GM12801 (cell line): ENCODE results near the gene SLC15A1.

Experiments used
- CTCF ChIP-seq: IDR thresholded peaks from one replicate; pipeline ENCODE4 v1.5.1; 2011; ENCODE audit warnings: control low read depth; ENCODE audit not compliant: insufficient read length; ENCODE audit errors: extremely low read depth

The SLC15A1 gene

GRCh38 chr13:98649861-98650260 lies 102.6 kb downstream of the SLC15A1 start:
- TF ChIP-seq CTCF: no peak

DNA sequence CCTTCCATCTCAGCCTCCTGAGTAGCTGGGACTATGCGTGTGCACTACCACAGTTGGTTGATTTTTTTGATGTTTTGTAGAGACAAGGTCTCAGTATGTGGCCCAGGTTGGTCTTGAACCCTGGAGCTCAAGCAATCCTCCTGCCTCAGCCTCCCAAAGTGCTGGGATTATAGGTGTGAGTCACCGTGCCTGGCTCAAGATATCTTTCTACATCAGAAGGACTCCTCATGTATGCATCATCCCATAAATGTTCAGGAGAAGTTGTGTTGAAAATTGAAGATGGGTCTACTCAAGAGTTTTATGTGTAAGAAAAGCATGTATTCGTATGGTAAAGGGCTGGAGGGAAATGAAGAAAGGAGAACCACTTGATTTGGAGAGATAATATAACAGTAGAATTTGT lies 103.8 kb downstream of the SLC15A1 start:
- TF ChIP-seq CTCF: no peak

GRCh38 chr13:98648141-98648540 lies 104.3 kb downstream of the SLC15A1 start:
- TF ChIP-seq CTCF: no peak

DNA sequence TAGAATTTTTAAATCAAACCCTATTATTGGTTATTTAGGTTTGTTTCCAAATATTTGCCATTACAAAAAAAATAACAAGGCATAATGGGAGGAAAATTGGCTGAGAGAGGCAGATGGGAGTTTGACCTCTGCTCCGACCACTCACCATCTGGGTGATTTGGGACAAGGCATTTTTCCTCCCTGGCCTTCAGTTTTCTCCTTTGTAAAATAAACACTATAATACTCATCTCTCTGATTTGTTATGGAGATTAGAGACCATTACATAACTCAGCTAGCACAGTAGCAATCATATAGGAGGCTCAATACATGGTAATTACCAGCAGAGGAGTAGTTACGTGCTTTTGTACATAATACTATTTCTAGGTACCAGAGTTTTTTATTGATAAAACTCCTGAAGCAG lies 105.4 kb downstream of the SLC15A1 start:
- TF ChIP-seq CTCF: no peak

DNA sequence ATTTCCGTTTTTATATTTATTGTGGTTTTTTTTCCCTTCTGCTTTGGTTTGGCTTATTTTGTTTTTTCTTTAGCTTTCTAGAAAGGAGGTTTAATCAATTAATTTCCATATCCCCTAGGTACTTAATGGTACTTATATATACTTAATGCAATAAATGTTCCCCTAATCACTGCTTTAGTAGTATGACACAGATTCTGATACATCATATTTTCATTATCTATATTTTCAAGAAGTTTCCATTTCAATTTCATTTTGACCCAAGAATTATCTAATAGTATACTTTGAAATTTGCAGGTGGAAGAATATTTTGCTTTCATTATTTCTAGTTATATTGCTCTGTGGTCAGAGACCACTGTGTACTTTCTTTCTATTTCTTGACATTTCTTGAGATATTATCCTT lies 109.0 kb downstream of the SLC15A1 start:
- no peak for TF ChIP-seq CTCF

DNA sequence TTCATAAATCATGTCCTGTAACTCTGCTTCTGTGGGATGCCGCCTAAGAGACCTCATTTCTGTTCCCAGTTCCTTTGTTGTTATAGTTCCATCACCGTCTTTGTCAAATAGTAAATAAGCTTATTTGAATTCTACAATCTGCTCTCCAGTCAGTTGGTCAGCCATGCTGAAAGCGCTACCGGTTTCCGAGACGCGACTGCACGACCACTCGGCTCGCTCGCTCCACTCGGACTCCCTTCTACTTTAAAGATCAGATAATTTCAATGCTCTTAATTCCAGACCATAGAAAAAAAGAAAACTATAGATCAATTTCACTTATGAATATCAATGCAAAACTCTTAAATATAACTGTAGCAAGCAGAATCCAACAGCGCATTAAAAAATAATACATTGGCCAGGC lies 111.4 kb downstream of the SLC15A1 start:
- TF ChIP-seq CTCF: no peak
